K562 (cell line): ENCODE data around the gene BEST2. TPM values are rescaled to one million over a fixed set of nuclear protein-coding genes. Genes with fewer than 3 reads are reported as not detected.

ENCODE experiments used
- BRD4 ChIP-seq: fragments of 200-600 bp; sonication (generic); IDR thresholded peaks from 2 replicates; pipeline ENCODE4 v1.6.1; 2017; ENCODE audit warnings: inconsistent platforms
- ESRRB ChIP-seq: fragments of 250-450 bp; sonication (Bioruptor Pico); IDR thresholded peaks from 2 replicates; pipeline ENCODE4 v1.5.0; 2020; ENCODE audit warnings: mild to moderate bottlenecking, moderate library complexity, borderline replicate concordance
- JUN ChIP-seq, 2 experiments: sonication (generic) in 1 of 2; formaldehyde crosslinking in 1 of 2; IDR thresholded peaks; 2 replicates each; pipeline versions ENCODE4 v1.6.1 to v1.8.0; 2012 to 2022; ENCODE audit warnings: borderline replicate concordance in 2 of 2, mild to moderate bottlenecking in 2 of 2, improper control_type of control experiment in 1 of 2, low read depth in 1 of 2, low read length in 1 of 2, missing genetic modification reagents in 1 of 2
- MNT ChIP-seq, 2 experiments: fragments of 450-650 bp; conservative IDR thresholded peaks; 2 replicates each; pipeline ENCODE4 v1.6.1; 2017; ENCODE audit warnings: mild to moderate bottlenecking in 2 of 2, moderate library complexity in 2 of 2
- NUFIP1 ChIP-seq: fragments of 450-650 bp; IDR thresholded peaks from 2 replicates; pipeline ENCODE4 v1.6.1; 2018; ENCODE audit not compliant: partially characterized antibody
- POLR2B ChIP-seq: fragments of 450-650 bp; IDR thresholded peaks from 2 replicates; pipeline ENCODE4 v1.6.1; 2018; ENCODE audit warnings: low read depth; ENCODE audit not compliant: partially characterized antibody
- POLR3G ChIP-seq: IDR thresholded peaks from 2 replicates; pipeline ENCODE4 v1.6.1; 2011; ENCODE audit not compliant: insufficient read length, insufficient replicate concordance; ENCODE audit errors: extremely low read depth
- RFX1 ChIP-seq: fragments of 450-650 bp; IDR thresholded peaks from 2 replicates; pipeline ENCODE4 v1.6.1; 2016; ENCODE audit warnings: mild to moderate bottlenecking, moderate library complexity
- SAP30 ChIP-seq: fragments of 200-600 bp; sonication (generic); IDR thresholded peaks from 2 replicates; pipeline ENCODE4 v1.6.1; 2012; ENCODE audit warnings: borderline replicate concordance, low read depth, mild to moderate bottlenecking, moderate library complexity, low read length, control low read depth, inconsistent platforms; ENCODE audit not compliant: insufficient read depth, poor library complexity, severe bottlenecking
- TCF7L2 ChIP-seq: fragments of 150-350 bp; IDR thresholded peaks from 2 replicates; pipeline ENCODE4 v1.6.1; 2016; ENCODE audit warnings: low read depth, mild to moderate bottlenecking, low read length, moderate library complexity
- TEAD2 ChIP-seq: fragments of 450-650 bp; IDR thresholded peaks from 2 replicates; pipeline ENCODE4 v1.6.1; 2016; ENCODE audit warnings: missing genetic modification characterization, control low read depth, missing compliant biosample characterization
- TRIM28 ChIP-seq: fragments of 450-650 bp; IDR thresholded peaks from 2 replicates; pipeline ENCODE4 v1.6.1; 2017
- ZNF197 ChIP-seq: fragments of 200-800 bp; sonication (Bioruptor generic); IDR thresholded peaks from 2 replicates; pipeline ENCODE4 v1.6.1; 2016; ENCODE audit warnings: low read depth, missing genetic modification characterization, missing compliant biosample characterization
- ZNF609 ChIP-seq: sonication (generic); formaldehyde crosslinking; IDR thresholded peaks from 2 replicates; pipeline ENCODE4 v1.8.1; 2023; ENCODE audit warnings: missing genetic modification reagents, mild to moderate bottlenecking, borderline replicate concordance
- polyA plus RNA-seq, 8 experiments: library from polyadenylated mRNA; depleted of rRNA in 4 of 8; stranded (reverse) in 5 of 8; unstranded in 3 of 8; fragments of >200 nt; fragmentation: Nextera tagmentation in 2 of 8; fragmentation: Illumina TruSeq in 1 of 8; extraction: Ambion mirVana in 2 of 8; extraction: Trizol in 1 of 8; gene quantifications; 2 replicates each; pipeline versions ENCODE4 v1.2.1 to v1.2.3, GENCODE V29; 2011 to 2014; ENCODE audit warnings: inconsistent platforms in 1 of 8, missing spikeins in 1 of 8
- total RNA-seq, 7 experiments: library from RNA; depleted of rRNA in 6 of 7; stranded (reverse); fragments of >200 nt in 6 of 7; fragmentation: Illumina TruSeq in 2 of 7; extraction: Trizol in 2 of 7; gene quantifications; 2 replicates each; pipeline versions ENCODE4 v1.2.1 to v1.2.3, GENCODE V29; 2011 to 2021; ENCODE audit warnings: low replicate concordance in 1 of 7
- TF ChIP-seq, protein P1 (sequence below), 3 experiments: fragments of 200-800 bp in 1 of 3; sonication (Bioruptor generic) in 1 of 3; sonication (generic) in 1 of 3; formaldehyde crosslinking in 1 of 3; IDR thresholded peaks; 2 replicates each; pipeline versions ENCODE4 v1.6.1 to v1.8.0; 2016 to 2022; ENCODE audit warnings: mild to moderate bottlenecking in 2 of 3, missing compliant biosample characterization in 2 of 3, missing genetic modification characterization in 2 of 3, missing genetic modification reagents in 1 of 3
- TF ChIP-seq, protein P2 (sequence below): sonication (generic); formaldehyde crosslinking; IDR thresholded peaks from 2 replicates; pipeline ENCODE4 v1.8.0; 2022; ENCODE audit warnings: mild to moderate bottlenecking, missing genetic modification reagents, borderline replicate concordance

Gene BEST2
- total and polyA plus RNA-seq, 9 of the 15 experiments (the other 6 are each of a cell fraction or from before 2014, with no cell fraction given): not detected

DNA sequence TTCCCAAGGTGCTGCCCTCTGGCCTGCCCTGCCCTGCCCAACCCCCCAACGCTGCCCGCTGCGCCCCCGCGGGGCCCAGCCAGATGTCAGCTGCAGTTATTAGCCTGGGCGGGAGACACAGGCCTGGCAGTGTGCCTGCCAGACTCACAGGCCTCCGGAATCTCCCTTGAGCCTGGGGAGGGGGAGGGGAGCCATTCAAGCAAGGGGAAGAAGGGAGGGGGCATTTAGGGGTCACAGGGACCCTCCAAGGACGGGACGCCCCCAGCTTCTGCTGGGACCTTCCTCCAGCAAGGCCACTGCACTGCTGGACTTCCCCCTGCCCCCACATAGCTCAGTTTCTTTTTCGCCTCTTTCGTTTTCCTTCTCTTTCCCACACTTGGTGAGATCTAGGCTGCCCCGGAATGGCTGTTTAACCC is 37.1 kb downstream of the BEST2 start (continued):
- TF ChIP-seq, protein P1, sequence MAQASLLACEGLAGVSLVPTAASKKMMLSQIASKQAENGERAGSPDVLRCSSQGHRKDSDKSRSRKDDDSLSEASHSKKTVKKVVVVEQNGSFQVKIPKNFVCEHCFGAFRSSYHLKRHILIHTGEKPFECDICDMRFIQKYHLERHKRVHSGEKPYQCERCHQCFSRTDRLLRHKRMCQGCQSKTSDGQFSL (CRISPR knock-in tag; IDR thresholded peaks at IDR 0.05): no peak
- TF ChIP-seq, protein P1 (tag; IDR thresholded peaks at IDR 0.05): 0 out of 4 replicates have a peak, but pooled peaks of 1 of the 2 experiments have one; percentile 6
- TF ChIP-seq, protein P2, sequence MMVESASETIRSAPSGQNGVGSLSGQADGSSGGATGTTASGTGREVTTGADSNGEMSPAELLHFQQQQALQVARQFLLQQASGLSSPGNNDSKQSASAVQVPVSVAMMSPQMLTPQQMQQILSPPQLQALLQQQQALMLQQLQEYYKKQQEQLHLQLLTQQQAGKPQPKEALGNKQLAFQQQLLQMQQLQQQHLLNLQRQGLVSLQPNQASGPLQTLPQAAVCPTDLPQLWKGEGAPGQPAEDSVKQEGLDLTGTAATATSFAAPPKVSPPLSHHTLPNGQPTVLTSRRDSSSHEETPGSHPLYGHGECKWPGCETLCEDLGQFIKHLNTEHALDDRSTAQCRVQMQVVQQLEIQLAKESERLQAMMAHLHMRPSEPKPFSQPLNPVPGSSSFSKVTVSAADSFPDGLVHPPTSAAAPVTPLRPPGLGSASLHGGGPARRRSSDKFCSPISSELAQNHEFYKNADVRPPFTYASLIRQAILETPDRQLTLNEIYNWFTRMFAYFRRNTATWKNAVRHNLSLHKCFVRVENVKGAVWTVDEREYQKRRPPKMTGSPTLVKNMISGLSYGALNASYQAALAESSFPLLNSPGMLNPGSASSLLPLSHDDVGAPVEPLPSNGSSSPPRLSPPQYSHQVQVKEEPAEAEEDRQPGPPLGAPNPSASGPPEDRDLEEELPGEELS (CRISPR knock-in tag): no peak
- TF ChIP-seq RFX1: no peak
- TF ChIP-seq TCF7L2: no peak
- no peak for TF ChIP-seq ESRRB (CRISPR knock-in tag)
- no peak for TF ChIP-seq POLR2B
- no peak for TF ChIP-seq MNT (conservative IDR thresholded peaks at IDR 0.05)
- TF ChIP-seq ZNF197 (CRISPR knock-in tag): no peak
- no peak for TF ChIP-seq TEAD2
- TF ChIP-seq ZNF609 (CRISPR knock-in tag): no peak
- TF ChIP-seq POLR3G: no peak
- no peak for TF ChIP-seq NUFIP1
- no peak for TF ChIP-seq TRIM28
- TF ChIP-seq JUN (IDR thresholded peaks at IDR 0.05; ENCODE audit: borderline replicate concordance, low read depth, low read length): no peak
- no peak for TF ChIP-seq JUN (CRISPR knock-in tag; IDR thresholded peaks at IDR 0.05; ENCODE audit: borderline replicate concordance)
- TF ChIP-seq BRD4: no peak
- TF ChIP-seq SAP30: no peak
